T-helper 2 cell treated with Interferon-gamma antibody and Interleukin-4, amounts not matched to agents 5 μg/mL and 100 μg/mL, for 36 hours (primary cell): ENCODE measurements around the gene TEX264.

ENCODE experiments used
- DNase-seq: peaks from one replicate; pipeline ENCODE4 v3.0.0; 2021; ENCODE audit warnings: low spot score
- H3K27ac Mint-ChIP-seq: one replicate; pipeline ENCODE4 v1.8.0; 2021; ENCODE audit warnings: mild to moderate bottlenecking, mixed read lengths
- H3K27me3 Mint-ChIP-seq: one replicate; pipeline ENCODE4 v1.8.0; 2021; ENCODE audit warnings: low read depth, mixed read lengths
- H3K36me3 Mint-ChIP-seq: one replicate; pipeline ENCODE4 v1.8.0; 2021; ENCODE audit warnings: low read depth, mixed read lengths
- H3K4me1 Mint-ChIP-seq: one replicate; pipeline ENCODE4 v1.8.0; 2021; ENCODE audit warnings: low read depth, mixed read lengths
- H3K4me3 Mint-ChIP-seq: one replicate; pipeline ENCODE4 v1.8.0; 2022; ENCODE audit warnings: mild to moderate bottlenecking, moderate library complexity, mixed read lengths
- H3K9me3 Mint-ChIP-seq: one replicate; pipeline ENCODE4 v1.8.0; 2021; ENCODE audit warnings: mixed read lengths

Gene TEX264

DNA sequence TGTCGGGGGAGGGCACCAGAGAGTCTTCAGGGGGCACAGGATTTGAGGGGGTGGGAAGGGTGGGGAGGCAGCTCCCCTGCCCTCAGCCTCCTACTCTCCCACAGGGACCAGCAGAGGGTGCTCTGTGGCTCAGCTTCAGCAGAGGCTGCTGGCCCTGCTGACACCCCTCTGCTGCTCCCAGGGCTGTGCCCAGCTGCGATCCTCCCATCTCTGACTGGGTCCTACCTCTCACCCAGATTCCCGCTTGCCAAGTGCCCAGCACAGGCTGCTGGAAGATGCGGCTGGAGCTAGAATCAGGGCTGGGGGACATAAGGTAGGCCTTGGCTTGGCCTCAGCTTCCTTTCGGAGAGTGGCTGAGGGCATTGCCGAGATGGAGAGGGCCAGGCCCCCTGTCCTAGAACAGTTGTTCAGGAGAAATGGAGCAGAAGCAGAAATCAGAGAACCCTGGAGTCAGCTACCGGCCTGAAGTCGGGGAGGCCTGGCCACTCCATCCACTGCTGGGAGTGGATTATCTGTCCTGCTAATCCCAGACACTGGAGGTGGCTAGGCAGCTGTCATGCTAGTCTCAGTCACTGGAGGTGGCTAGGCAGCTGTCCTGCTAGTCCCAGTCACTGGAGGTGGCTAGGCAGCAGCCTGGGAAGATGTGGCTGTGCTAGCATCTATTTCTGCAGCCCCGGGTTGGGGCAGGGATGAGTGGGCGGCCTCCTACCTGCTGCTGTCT, 39.7 kb downstream of the TEX264 start:
- Mint-ChIP-seq H3K36me3 (peaks cover 5% of the 10 kb centered on the region), H3K4me1 (peaks cover 3% of the 10 kb centered on the region), H3K9me3 (no peaks in the 10 kb centered on the region), H3K27ac (no peak overlapping the region), H3K27me3 (no peaks in the 10 kb centered on the region), H3K4me3 (no peak overlapping the region)
- no peak for DNase-seq

DNA sequence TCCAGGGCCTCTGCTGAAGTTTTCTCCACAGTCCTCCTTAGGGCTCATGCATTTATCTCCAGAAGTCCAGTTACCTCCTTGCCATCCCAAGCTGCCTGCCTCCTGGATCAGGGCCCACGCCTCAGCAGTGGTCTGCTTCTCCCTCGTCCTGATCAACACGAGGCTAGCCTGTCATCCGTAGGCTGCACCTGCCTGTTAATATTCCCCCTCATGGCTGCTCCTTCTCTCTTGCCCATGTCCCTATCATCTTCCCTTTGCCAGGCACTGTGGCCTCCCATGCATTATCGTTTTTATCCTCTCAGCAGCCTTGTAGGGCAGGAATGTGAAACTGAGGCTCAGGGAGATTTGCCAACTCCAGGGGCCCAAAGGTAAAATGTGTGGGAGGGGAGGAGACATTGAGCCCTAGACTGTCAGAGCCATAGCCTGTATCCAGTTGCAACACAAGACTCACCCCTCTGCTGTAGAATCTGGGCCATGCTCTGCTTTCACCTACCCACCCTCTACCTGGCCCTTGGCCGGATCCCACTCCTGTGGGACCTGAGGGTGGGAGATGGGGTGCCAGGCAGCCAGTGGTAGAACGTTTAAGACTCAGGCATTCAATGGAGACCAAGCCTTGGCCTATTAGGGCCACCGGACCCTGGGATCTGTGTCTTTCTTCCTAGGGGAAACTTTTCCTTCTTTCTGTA, 40.4 kb downstream of the TEX264 start:
- no peaks in the 10 kb centered on the region for H3K27me3 Mint-ChIP-seq
- no peak overlapping the region for H3K4me3 Mint-ChIP-seq
- H3K9me3 Mint-ChIP-seq = no peaks in the 10 kb centered on the region
- no peaks in the 10 kb centered on the region for H3K4me1 Mint-ChIP-seq
- H3K27ac Mint-ChIP-seq = no peak overlapping the region
- peaks cover 2% of the 10 kb centered on the region for H3K36me3 Mint-ChIP-seq
- no peak for DNase-seq

DNA sequence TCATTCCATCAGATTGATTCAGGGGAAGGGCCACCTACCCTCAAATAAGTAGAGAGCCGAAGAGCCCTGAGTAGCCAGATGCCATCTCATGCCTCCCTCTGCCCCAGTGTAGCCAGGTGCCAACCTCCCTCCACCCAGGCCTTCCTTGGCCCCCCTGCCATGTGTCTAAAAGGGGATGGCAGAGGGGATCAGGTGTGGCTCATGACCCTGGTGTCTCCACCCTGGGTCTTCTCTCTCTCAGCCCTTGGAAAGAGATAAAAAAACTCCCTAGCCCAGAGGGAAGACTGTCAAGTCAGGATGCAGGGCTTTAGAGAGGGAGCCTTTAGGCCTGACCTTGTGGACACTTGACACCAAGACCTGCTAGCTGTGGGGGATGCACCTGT, 41.0 kb downstream of the TEX264 start:
- Mint-ChIP-seq H3K4me3 (no peak overlapping the region), H3K36me3 (peaks cover 2% of the 10 kb centered on the region), H3K9me3 (no peaks in the 10 kb centered on the region), H3K4me1 (no peaks in the 10 kb centered on the region), H3K27ac (no peak overlapping the region), H3K27me3 (no peaks in the 10 kb centered on the region)
- no peak for DNase-seq

DNA sequence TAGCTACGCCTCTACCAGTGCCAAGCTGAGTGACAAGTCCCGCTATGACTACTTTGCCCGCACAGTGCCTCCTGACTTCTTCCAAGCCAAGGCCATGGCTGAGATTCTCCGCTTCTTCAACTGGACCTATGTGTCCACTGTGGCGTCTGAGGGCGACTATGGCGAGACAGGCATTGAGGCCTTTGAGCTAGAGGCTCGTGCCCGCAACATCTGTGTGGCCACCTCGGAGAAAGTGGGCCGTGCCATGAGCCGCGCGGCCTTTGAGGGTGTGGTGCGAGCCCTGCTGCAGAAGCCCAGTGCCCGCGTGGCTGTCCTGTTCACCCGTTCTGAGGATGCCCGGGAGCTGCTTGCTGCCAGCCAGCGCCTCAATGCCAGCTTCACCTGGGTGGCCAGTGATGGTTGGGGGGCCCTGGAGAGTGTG, 41.5 kb downstream of the TEX264 start:
- Mint-ChIP-seq H3K36me3 (no peaks in the 10 kb centered on the region), H3K4me1 (no peaks in the 10 kb centered on the region), H3K4me3 (no peak overlapping the region), H3K27me3 (no peaks in the 10 kb centered on the region), H3K9me3 (no peaks in the 10 kb centered on the region), H3K27ac (no peak overlapping the region)
- DNase-seq = no peak

DNA sequence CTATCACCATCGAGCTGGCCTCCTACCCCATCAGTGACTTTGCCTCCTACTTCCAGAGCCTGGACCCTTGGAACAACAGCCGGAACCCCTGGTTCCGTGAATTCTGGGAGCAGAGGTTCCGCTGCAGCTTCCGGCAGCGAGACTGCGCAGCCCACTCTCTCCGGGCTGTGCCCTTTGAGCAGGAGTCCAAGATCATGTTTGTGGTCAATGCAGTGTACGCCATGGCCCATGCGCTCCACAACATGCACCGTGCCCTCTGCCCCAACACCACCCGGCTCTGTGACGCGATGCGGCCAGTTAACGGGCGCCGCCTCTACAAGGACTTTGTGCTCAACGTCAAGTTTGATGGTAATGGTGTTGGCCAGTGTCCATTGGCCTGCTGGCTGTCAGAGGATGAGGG, 41.9 kb downstream of the TEX264 start:
- no peak for DNase-seq
- Mint-ChIP-seq H3K4me3 (no peak overlapping the region), H3K36me3 (no peaks in the 10 kb centered on the region), H3K27me3 (no peaks in the 10 kb centered on the region), H3K4me1 (no peaks in the 10 kb centered on the region), H3K27ac (no peak overlapping the region), H3K9me3 (no peaks in the 10 kb centered on the region)

DNA sequence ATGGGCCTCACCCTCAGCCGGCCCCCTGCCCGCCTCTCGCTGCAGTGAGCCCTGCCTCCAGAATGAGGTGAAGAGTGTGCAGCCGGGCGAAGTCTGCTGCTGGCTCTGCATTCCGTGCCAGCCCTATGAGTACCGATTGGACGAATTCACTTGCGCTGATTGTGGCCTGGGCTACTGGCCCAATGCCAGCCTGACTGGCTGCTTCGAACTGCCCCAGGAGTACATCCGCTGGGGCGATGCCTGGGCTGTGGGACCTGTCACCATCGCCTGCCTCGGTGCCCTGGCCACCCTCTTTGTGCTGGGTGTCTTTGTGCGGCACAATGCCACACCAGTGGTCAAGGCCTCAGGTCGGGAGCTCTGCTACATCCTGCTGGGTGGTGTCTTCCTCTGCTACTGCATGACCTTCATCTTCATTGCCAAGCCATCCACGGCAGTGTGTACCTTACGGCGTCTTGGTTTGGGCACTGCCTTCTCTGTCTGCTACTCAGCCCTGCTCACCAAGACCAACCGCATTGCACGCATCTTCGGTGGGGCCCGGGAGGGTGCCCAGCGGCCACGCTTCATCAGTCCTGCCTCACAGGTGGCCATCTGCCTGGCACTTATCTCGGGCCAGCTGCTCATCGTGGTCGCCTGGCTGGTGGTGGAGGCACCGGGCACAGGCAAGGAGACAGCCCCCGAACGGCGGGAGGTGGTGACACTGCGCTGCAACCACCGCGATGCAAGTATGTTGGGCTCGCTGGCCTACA, 44.4 kb downstream of the TEX264 start:
- no peaks in the 10 kb centered on the region for H3K36me3 Mint-ChIP-seq
- DNase-seq = no peak
- H3K4me3 Mint-ChIP-seq = no peak overlapping the region
- no peak overlapping the region for H3K27ac Mint-ChIP-seq
- no peaks in the 10 kb centered on the region for H3K27me3 Mint-ChIP-seq
- no peaks in the 10 kb centered on the region for H3K9me3 Mint-ChIP-seq
- H3K4me1 Mint-ChIP-seq = no peaks in the 10 kb centered on the region

DNA sequence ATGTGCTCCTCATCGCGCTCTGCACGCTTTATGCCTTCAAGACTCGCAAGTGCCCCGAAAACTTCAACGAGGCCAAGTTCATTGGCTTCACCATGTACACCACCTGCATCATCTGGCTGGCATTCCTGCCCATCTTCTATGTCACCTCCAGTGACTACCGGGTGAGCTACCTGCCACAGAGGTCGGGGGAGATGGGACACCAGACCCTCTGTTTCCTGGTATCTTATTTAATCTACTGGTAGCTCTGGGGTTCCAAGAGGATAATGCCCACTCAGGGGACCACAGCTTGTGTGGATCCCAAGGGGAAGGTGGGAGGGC, 44.9 kb downstream of the TEX264 start:
- Mint-ChIP-seq H3K9me3 (no peaks in the 10 kb centered on the region), H3K27me3 (no peaks in the 10 kb centered on the region), H3K4me1 (peaks cover 3% of the 10 kb centered on the region), H3K36me3 (no peaks in the 10 kb centered on the region), H3K4me3 (no peak overlapping the region), H3K27ac (no peak overlapping the region)
- DNase-seq = no peak

DNA sequence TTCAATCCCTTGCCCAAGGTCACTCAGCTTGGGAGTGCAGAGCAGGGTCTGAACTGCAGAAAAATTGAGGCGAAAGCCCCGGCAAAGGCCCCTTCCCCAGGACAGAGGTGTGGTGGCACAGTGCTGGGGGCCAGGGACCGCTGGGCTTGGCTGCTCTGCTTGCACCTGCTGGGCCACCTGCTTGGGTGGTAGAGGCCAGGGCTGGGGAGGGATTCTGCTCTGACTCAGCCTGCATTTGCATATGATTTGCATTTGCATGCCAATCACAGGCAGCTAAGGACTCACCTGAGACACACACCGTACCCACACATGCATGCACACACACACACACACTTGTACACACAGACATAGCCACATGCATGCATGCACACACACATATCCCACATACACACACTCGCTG, 45.8 kb downstream of the TEX264 start:
- H3K4me3 Mint-ChIP-seq = no peak overlapping the region
- peaks cover 10% of the 10 kb centered on the region for H3K4me1 Mint-ChIP-seq
- H3K27me3 Mint-ChIP-seq = no peaks in the 10 kb centered on the region
- H3K9me3 Mint-ChIP-seq = no peaks in the 10 kb centered on the region
- no peaks in the 10 kb centered on the region for H3K36me3 Mint-ChIP-seq
- no peak overlapping the region for H3K27ac Mint-ChIP-seq
- no peak for DNase-seq

DNA sequence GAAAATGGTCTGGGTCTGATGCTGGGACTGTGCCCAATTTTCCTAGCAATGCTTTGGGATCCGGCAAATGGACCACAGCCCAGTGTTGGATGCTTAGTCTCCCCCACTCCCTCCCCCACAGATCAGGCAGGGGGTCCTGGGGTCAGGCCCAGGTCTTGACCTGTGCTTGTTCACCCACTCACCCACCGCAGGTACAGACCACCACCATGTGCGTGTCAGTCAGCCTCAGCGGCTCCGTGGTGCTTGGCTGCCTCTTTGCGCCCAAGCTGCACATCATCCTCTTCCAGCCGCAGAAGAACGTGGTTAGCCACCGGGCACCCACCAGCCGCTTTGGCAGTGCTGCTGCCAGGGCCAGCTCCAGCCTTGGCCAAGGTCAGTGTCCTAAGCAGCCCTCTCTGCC, 46.4 kb downstream of the TEX264 start:
- no peaks in the 10 kb centered on the region for H3K27me3 Mint-ChIP-seq
- no peak for DNase-seq
- no peak overlapping the region for H3K4me3 Mint-ChIP-seq
- H3K4me1 Mint-ChIP-seq = peaks cover 12% of the 10 kb centered on the region
- H3K9me3 Mint-ChIP-seq = no peaks in the 10 kb centered on the region
- H3K36me3 Mint-ChIP-seq = no peaks in the 10 kb centered on the region
- H3K27ac Mint-ChIP-seq = no peak overlapping the region

DNA sequence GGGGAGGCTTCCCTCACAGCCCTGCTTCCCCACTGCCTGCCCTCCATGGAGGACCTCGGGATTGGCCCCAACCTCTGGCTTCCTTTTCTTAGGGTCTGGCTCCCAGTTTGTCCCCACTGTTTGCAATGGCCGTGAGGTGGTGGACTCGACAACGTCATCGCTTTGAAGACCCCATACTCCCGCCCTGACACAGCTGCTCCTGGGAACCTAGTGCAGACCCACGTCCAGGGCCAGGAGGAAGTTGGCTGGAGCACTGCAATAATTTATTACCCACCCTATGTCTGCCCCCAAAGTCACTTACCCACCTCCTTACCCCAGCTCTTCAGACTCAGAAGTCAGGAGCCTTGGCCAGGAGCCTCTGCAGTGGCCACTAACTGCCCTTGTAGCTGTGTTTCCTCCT, 46.9 kb downstream of the TEX264 start:
- peaks cover 12% of the 10 kb centered on the region for H3K4me1 Mint-ChIP-seq
- H3K9me3 Mint-ChIP-seq = no peaks in the 10 kb centered on the region
- H3K4me3 Mint-ChIP-seq = no peak overlapping the region
- no peak for DNase-seq
- H3K36me3 Mint-ChIP-seq = no peaks in the 10 kb centered on the region
- H3K27ac Mint-ChIP-seq = no peak overlapping the region
- no peaks in the 10 kb centered on the region for H3K27me3 Mint-ChIP-seq

DNA sequence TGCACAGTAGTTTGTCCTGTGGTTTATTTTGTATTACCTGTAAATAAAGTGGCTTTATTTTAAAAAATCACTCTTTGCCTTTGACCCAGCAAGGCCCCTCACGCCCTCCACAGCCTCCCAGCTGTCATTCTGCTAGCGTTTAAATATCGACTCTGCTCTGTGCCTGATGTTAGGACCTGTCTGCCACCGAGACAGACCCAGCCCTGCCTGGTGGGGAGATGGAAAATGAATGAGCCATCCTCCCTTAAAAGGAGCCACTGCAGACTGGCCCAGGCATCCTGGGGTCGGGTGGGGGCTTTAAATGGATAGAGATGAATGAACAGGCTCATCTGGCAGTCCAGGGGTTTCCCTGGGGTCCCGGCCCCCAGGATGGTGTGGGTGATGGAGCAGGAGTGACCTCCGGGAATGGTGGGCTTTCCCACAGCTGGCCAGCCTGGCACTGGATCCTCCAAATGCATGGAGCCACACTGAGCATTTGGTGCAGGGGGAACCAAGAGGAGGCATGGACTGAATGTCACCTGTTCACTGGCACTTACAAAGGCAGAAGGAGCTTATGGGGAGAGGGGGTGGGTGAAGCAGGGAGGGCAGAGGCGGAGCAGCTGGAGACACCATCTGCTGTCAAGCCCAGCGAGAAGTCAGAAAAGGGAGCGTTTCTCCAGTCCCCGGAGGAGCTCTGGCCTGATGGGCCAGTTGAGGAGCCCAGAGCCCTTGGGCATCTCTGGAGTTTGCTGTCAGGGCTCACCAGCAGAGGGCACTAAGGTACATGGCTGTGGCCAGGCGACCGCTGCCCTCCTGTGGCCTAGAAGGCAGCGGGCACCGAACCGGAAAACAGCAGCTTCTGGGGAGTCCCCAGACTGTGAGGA, 47.7 kb downstream of the TEX264 start:
- no peaks in the 10 kb centered on the region for H3K9me3 Mint-ChIP-seq
- no peaks in the 10 kb centered on the region for H3K27me3 Mint-ChIP-seq
- H3K36me3 Mint-ChIP-seq = no peaks in the 10 kb centered on the region
- H3K27ac Mint-ChIP-seq = no peak overlapping the region
- DNase-seq = peak; percentile 67
- H3K4me1 Mint-ChIP-seq = peaks cover 12% of the 10 kb centered on the region
- H3K4me3 Mint-ChIP-seq = no peak overlapping the region

DNA sequence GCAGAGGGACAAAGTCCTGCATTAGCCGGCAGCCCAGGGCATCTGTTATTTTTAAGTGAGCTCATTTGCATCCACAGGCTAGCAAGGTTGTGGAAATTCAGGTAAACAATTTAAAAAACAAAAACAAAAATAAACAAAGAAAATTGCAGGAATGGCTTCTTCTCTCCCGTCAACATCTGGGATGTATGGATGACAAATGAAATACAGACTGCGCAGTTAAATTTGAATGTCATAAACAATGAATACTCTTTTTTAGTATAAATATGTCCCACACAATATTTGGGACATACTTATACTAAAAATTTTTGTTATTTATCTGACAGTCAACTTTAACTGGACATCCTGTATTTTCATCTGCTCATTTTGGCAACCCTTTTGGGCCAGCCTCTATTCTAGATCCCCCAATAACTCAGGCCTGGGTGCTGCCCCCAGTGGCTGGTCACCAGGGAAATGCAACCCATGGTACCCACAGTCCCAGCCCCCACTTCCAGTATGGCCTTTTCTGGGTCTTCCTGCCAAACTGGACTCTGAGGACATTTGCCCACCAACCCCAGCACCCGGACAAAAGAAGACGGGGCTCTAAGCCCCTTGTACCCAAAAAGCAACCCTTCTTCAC, 48.5 kb downstream of the TEX264 start:
- no peaks in the 10 kb centered on the region for H3K9me3 Mint-ChIP-seq
- H3K4me1 Mint-ChIP-seq = peaks cover 12% of the 10 kb centered on the region
- no peaks in the 10 kb centered on the region for H3K36me3 Mint-ChIP-seq
- H3K4me3 Mint-ChIP-seq = no peak overlapping the region
- DNase-seq = no peak
- H3K27ac Mint-ChIP-seq = no peak overlapping the region
- no peaks in the 10 kb centered on the region for H3K27me3 Mint-ChIP-seq

DNA sequence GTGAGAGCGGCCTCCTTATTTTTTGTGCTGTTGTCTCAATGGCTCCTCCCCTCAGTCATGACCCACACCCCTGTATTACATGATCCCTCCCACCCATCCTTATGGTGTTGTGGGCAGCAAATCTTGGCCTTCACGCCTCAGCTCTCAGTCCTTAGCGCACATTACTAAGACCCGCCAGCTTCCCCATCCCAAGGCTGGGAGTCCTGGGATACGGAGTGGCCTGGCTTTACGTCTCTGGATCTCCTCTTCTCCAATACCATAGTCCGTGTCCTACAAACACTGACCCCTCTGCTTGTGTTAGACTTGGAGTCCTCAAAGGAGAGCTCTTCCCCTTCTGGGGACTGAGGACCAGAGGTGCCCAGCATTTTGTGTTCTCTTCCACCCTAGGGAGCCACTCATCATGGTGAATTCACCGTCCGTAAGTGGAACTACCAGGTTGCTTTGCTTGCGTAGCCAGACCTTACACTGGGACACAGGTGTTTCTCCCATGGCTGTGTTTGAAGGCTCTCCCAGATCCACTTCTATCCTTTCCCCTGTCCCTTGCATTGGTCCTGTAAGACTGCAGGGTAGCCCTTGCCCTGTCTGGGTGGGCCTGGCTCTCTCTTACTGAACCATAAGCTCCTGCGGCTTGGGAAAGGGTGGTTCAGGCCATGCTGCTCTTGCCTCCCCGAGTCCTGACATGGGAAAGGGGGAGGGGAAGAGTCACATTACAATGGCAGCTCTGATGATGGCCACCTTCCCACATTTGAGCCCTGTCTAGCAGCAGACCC, 49.4 kb downstream of the TEX264 start:
- no peaks in the 10 kb centered on the region for H3K9me3 Mint-ChIP-seq
- DNase-seq = no peak
- no peak overlapping the region for H3K4me3 Mint-ChIP-seq
- no peaks in the 10 kb centered on the region for H3K36me3 Mint-ChIP-seq
- H3K27ac Mint-ChIP-seq = no peak overlapping the region
- H3K27me3 Mint-ChIP-seq = peaks cover 5% of the 10 kb centered on the region
- H3K4me1 Mint-ChIP-seq = peaks cover 12% of the 10 kb centered on the region
